ENCODE measurements around the gene PCED1A.
A peak's percentile ranks its signal among the peaks of the same experiment; 100 is the strongest.

PCED1A gene

GRCh38 chr20:2840138-2840966 lies at the start of gene PCED1A, which contains the start of gene VPS16:
PCED1A (minus strand) TSS chr20:2840655; CDS start chr20:2839912, 743 bp downstream.
VPS16 (plus strand) TSS chr20:2840745; CDS start chr20:2840775, 30 bp downstream.
- DNase-seq (ENCODE audit: low read depth in 2 of 2) = peak; percentile 81 to 87

- no peak for DNase-seq (ENCODE audit: low read depth in 2 of 2)
These were observed 49.3 kb upstream of the PCED1A start for GRCh38 chr20:2889797-2890196.

GRCh38 chr20:2889209-2889608 lies 48.8 kb upstream of the PCED1A start:
- no peak for DNase-seq (ENCODE audit: low read depth in 2 of 2)

- DNase-seq (ENCODE audit: low read depth in 2 of 2) = no peak
These were observed 47.9 kb upstream of the PCED1A start for GRCh38 chr20:2888224-2888955.

GRCh38 chr20:2887715-2888114 lies 47.3 kb upstream of the PCED1A start:
- DNase-seq (ENCODE audit: low read depth in 2 of 2) = no peak

- DNase-seq (ENCODE audit: low read depth in 2 of 2) = no peak
These were observed 43.5 kb upstream of the PCED1A start for GRCh38 chr20:2883726-2884637.

- no peak for DNase-seq (ENCODE audit: low read depth in 2 of 2)
These were observed 40.2 kb upstream of the PCED1A start for GRCh38 chr20:2880650-2881049.

- no peak for DNase-seq (ENCODE audit: low read depth in 2 of 2)
These were observed 38.7 kb upstream of the PCED1A start for GRCh38 chr20:2879146-2879545.

- no peak for DNase-seq (ENCODE audit: low read depth in 2 of 2)
These were observed 38.1 kb upstream of the PCED1A start for GRCh38 chr20:2878515-2878914.

- DNase-seq (ENCODE audit: low read depth in 2 of 2) = no peak
These were observed 35.3 kb upstream of the PCED1A start for GRCh38 chr20:2875690-2876203.

- no peak for DNase-seq (ENCODE audit: low read depth in 2 of 2)
These were observed 34.0 kb upstream of the PCED1A start for GRCh38 chr20:2874456-2874855.

GRCh38 chr20:2873747-2874041 lies 33.2 kb upstream of the PCED1A start:
- DNase-seq (ENCODE audit: low read depth in 2 of 2) = peak; percentile 27 to 35

GRCh38 chr20:2873010-2873746 lies 32.7 kb upstream of the PCED1A start, which contains the start of gene PTPRA:
PTPRA (plus strand) TSS chr20:2873481; CDS start chr20:2964278, 90,797 bp downstream.
- DNase-seq (ENCODE audit: low read depth in 2 of 2) = peak; percentile 86 to 90

GRCh38 chr20:2872459-2873009 lies 32.1 kb upstream of the PCED1A start:
- DNase-seq (ENCODE audit: low read depth in 2 of 2) = peak; percentile 64 to 72

- no peak for DNase-seq (ENCODE audit: low read depth in 2 of 2)
These were observed 31.4 kb upstream of the PCED1A start for GRCh38 chr20:2871661-2872458.

- DNase-seq (ENCODE audit: low read depth in 2 of 2) = no peak
These were observed 30.6 kb upstream of the PCED1A start for GRCh38 chr20:2871111-2871465.

- no peak for DNase-seq (ENCODE audit: low read depth in 2 of 2)
These were observed 28.9 kb upstream of the PCED1A start for GRCh38 chr20:2869381-2869780.

- no peak for DNase-seq (ENCODE audit: low read depth in 2 of 2)
These were observed 26.8 kb upstream of the PCED1A start for GRCh38 chr20:2867081-2867864.

GRCh38 chr20:2866236-2866635 lies 25.8 kb upstream of the PCED1A start:
- DNase-seq (ENCODE audit: low read depth in 2 of 2) = no peak

All from stimulated activated CD4-positive, alpha-beta T cell treated with anti-CD3 and anti-CD28 coated beads, Interleukin-15, amount 100 ng/mL, for 48 hours (primary cell).